NOMO-1 treated with dmso at 0.1 percent for 144 hours (cell line): ENCODE data around the gene USP19.

Experiments used
- DNase-seq: peaks from one replicate; lab custom pipeline; 2025; ENCODE audit not compliant: unreplicated experiment; lab: John Stamatoyannopoulos, UW

Gene USP19

GRCh38 chr3:49134471-49135265, 14.0 kb upstream of the USP19 start:
- DNase-seq = no peak

GRCh38 chr3:49133226-49133951, 12.8 kb upstream of the USP19 start:
- DNase-seq = no peak

- DNase-seq = no peak
Measured at GRCh38 chr3:49132437-49133225, 12.0 kb upstream of the USP19 start, which contains the start of gene LAMB2. Gene LAMB2 (minus strand): TSS chr3:49133050. CDS start chr3:49132867, 183 bp downstream.

GRCh38 chr3:49132073-49132436, 11.4 kb upstream of the USP19 start:
- DNase-seq = no peak

- DNase-seq = no peak
Measured at GRCh38 chr3:49131576-49131975, 11.0 kb upstream of the USP19 start.

GRCh38 chr3:49131040-49131439, 10.4 kb upstream of the USP19 start:
- DNase-seq = no peak

- no peak for DNase-seq
Measured at GRCh38 chr3:49124991-49125670, 4.5 kb upstream of the USP19 start.

GRCh38 chr3:49124203-49124602, 3.6 kb upstream of the USP19 start:
- DNase-seq = no peak

- no peak for DNase-seq
Measured at GRCh38 chr3:49123687-49124086, 3.1 kb upstream of the USP19 start.

GRCh38 chr3:49122886-49123545, 2.4 kb upstream of the USP19 start:
- DNase-seq = no peak

GRCh38 chr3:49122451-49122850, 1.8 kb upstream of the USP19 start:
- no peak for DNase-seq

- DNase-seq = no peak
Measured at GRCh38 chr3:49122022-49122421, 1.4 kb upstream of the USP19 start.

GRCh38 chr3:49121132-49121736, 611 bp upstream of the USP19 start:
- DNase-seq = no peak

GRCh38 chr3:49120096-49120437, 556 bp downstream of the USP19 start:
- no peak for DNase-seq

- DNase-seq = no peak
Measured at GRCh38 chr3:49119439-49119838, 1.2 kb downstream of the USP19 start.

GRCh38 chr3:49119036-49119435, 1.6 kb downstream of the USP19 start:
- DNase-seq = no peak

GRCh38 chr3:49112262-49112661, 8.4 kb downstream of the USP19 start:
- DNase-seq = no peak

- no peak for DNase-seq
Measured at GRCh38 chr3:49111347-49111746, 9.3 kb downstream of the USP19 start.

- no peak for DNase-seq
Measured at GRCh38 chr3:49110780-49111179, 9.8 kb downstream of the USP19 start.

- no peak for DNase-seq
Measured at GRCh38 chr3:49108346-49108745, 12.3 kb downstream of the USP19 start.
